Muscle layer of duodenum (tissue), 2 donors: Measurements from ENCODE around the gene DHCR7.

ENCODE experiments used
- H3K27ac ChIP-seq: one replicate; pipeline ENCODE4 v1.7.0; 2013; ENCODE audit warnings: mild to moderate bottlenecking, low read length
- H3K27me3 ChIP-seq: one replicate; pipeline ENCODE4 v1.7.0; 2013; ENCODE audit warnings: low read depth, mild to moderate bottlenecking, control low read depth, low read length
- H3K36me3 ChIP-seq, 2 donors: one replicate each; pipeline ENCODE4 v1.7.0; 2013; ENCODE audit warnings: low read length in 2 of 2, control low read depth in 1 of 2, mild to moderate bottlenecking in 1 of 2; ENCODE audit not compliant: insufficient read depth in 2 of 2, control insufficient read depth in 1 of 2
- H3K4me1 ChIP-seq, 2 donors: one replicate each; pipeline ENCODE4 v1.7.0; 2013; ENCODE audit warnings: low read length in 2 of 2, mild to moderate bottlenecking in 2 of 2, control low read depth in 1 of 2, moderate library complexity in 1 of 2; ENCODE audit not compliant: insufficient read depth in 2 of 2, control insufficient read depth in 1 of 2
- H3K4me3 ChIP-seq, 2 donors: one replicate each; pipeline ENCODE4 v1.7.0; 2013; ENCODE audit warnings: low read length in 2 of 2, low read depth in 1 of 2, mild to moderate bottlenecking in 1 of 2
- H3K9me3 ChIP-seq, 2 donors: one replicate each; pipeline ENCODE4 v1.7.0; 2013; ENCODE audit warnings: low read length in 2 of 2, control low read depth in 1 of 2, mild to moderate bottlenecking in 1 of 2; ENCODE audit not compliant: control insufficient read depth in 1 of 2
- donor health status: healthy.

DHCR7 gene

GRCh38 chr11:71399341-71399740, 48.9 kb downstream of the DHCR7 start:
- Histone ChIP-seq H3K9me3 (no peaks in the 10 kb centered on the region), H3K4me3 (no peak overlapping the region), H3K27me3 (no peaks in the 10 kb centered on the region), H3K4me1 (no peaks in the 10 kb centered on the region), H3K27ac (no peak overlapping the region), H3K36me3 (no peaks in the 10 kb centered on the region)

- Histone ChIP-seq H3K27ac (no peak overlapping the region), H3K27me3 (peaks cover 2% of the 10 kb centered on the region), H3K36me3 (no peaks in the 10 kb centered on the region), H3K4me1 (no peaks in the 10 kb centered on the region), H3K9me3 (no peaks in the 10 kb centered on the region), H3K4me3 (no peak overlapping the region)
These were observed 50.2 kb downstream of the DHCR7 start for GRCh38 chr11:71397961-71398360.

GRCh38 chr11:71397331-71397860, 50.8 kb downstream of the DHCR7 start:
- Histone ChIP-seq H3K36me3 (no peaks in the 10 kb centered on the region), H3K27me3 (peaks cover 7% of the 10 kb centered on the region), H3K27ac (no peak overlapping the region), H3K4me3 (no peak overlapping the region), H3K4me1 (no peaks in the 10 kb centered on the region), H3K9me3 (no peaks in the 10 kb centered on the region)

- H3K27ac ChIP-seq, result no peak overlapping the region
- H3K9me3 ChIP-seq, result no peaks in the 10 kb centered on the region
- H3K4me1 ChIP-seq, result no peaks in the 10 kb centered on the region
- H3K4me3 ChIP-seq, result no peak overlapping the region
- H3K36me3 ChIP-seq, result no peaks in the 10 kb centered on the region
- peaks cover 9% of the 10 kb centered on the region for H3K27me3 ChIP-seq
These were observed 51.6 kb downstream of the DHCR7 start for GRCh38 chr11:71396548-71397123.

GRCh38 chr11:71395774-71396173, 52.4 kb downstream of the DHCR7 start:
- H3K4me1 ChIP-seq, result no peaks in the 10 kb centered on the region
- H3K9me3 ChIP-seq, result no peaks in the 10 kb centered on the region
- no peak overlapping the region for H3K27ac ChIP-seq
- H3K4me3 ChIP-seq, result no peak overlapping the region
- peaks cover 9% of the 10 kb centered on the region for H3K27me3 ChIP-seq
- H3K36me3 ChIP-seq, result no peaks in the 10 kb centered on the region

GRCh38 chr11:71395263-71395560, 53.0 kb downstream of the DHCR7 start:
- no peaks in the 10 kb centered on the region for H3K36me3 ChIP-seq
- no peaks in the 10 kb centered on the region for H3K4me1 ChIP-seq
- no peak overlapping the region for H3K27ac ChIP-seq
- no peak overlapping the region for H3K4me3 ChIP-seq
- no peaks in the 10 kb centered on the region for H3K9me3 ChIP-seq
- H3K27me3 ChIP-seq, result peaks cover 9% of the 10 kb centered on the region

GRCh38 chr11:71393283-71393682, 54.9 kb downstream of the DHCR7 start:
- Histone ChIP-seq H3K4me3 (no peak overlapping the region), H3K9me3 (no peaks in the 10 kb centered on the region), H3K27me3 (peaks cover 9% of the 10 kb centered on the region), H3K36me3 (no peaks in the 10 kb centered on the region), H3K4me1 (no peaks in the 10 kb centered on the region), H3K27ac (no peak overlapping the region)

- Histone ChIP-seq H3K4me3 (no peak overlapping the region), H3K27me3 (peaks cover 9% of the 10 kb centered on the region), H3K36me3 (no peaks in the 10 kb centered on the region), H3K4me1 (no peaks in the 10 kb centered on the region), H3K27ac (no peak overlapping the region), H3K9me3 (no peaks in the 10 kb centered on the region)
These were observed 56.4 kb downstream of the DHCR7 start for GRCh38 chr11:71391796-71392195.

- no peak overlapping the region for H3K27ac ChIP-seq
- no peaks in the 10 kb centered on the region for H3K4me1 ChIP-seq
- H3K27me3 ChIP-seq, result peaks cover 9% of the 10 kb centered on the region
- no peak overlapping the region for H3K4me3 ChIP-seq
- H3K9me3 ChIP-seq, result no peaks in the 10 kb centered on the region
- H3K36me3 ChIP-seq, result no peaks in the 10 kb centered on the region
These were observed 56.8 kb downstream of the DHCR7 start for GRCh38 chr11:71391352-71391751.

GRCh38 chr11:71388637-71389235, 59.5 kb downstream of the DHCR7 start:
- Histone ChIP-seq H3K36me3 (no peaks in the 10 kb centered on the region), H3K4me1 (no peaks in the 10 kb centered on the region), H3K27ac (no peak overlapping the region), H3K4me3 (no peak overlapping the region), H3K9me3 (no peaks in the 10 kb centered on the region), H3K27me3 (peaks cover 9% of the 10 kb centered on the region)

- Histone ChIP-seq H3K4me3 (no peak overlapping the region), H3K4me1 (no peaks in the 10 kb centered on the region), H3K36me3 (no peaks in the 10 kb centered on the region), H3K27me3 (peaks cover 8% of the 10 kb centered on the region), H3K27ac (no peak overlapping the region), H3K9me3 (no peaks in the 10 kb centered on the region)
These were observed 60.2 kb downstream of the DHCR7 start for GRCh38 chr11:71387784-71388636.
